Measurements from ENCODE around the gene NFASC.

Gene NFASC

GRCh38 chr1:205009670-205010069 is 139.0 kb downstream of the NFASC start:
- no peak overlapping the region for H3K9ac ChIP-seq (ENCODE audit: low read length)
- no peak overlapping the region for H3K4me3 ChIP-seq (ENCODE audit: low read depth, low read length)
- no peak overlapping the region for H3K27ac ChIP-seq (ENCODE audit: low read depth, low read length)
- H3K4me1 ChIP-seq (ENCODE audit: control insufficient read depth, insufficient read depth, low read length): peaks cover 28% of the 10 kb centered on the region
- H3K27me3 ChIP-seq (ENCODE audit: control insufficient read depth, insufficient read depth, low read length): peaks cover 49% of the 10 kb centered on the region; the same call in 1 of the 2 replicates
- H3K9me3 ChIP-seq (ENCODE audit: control insufficient read depth, insufficient read depth, low read depth, low read length): no peaks in the 10 kb centered on the region
- H3K36me3 ChIP-seq (ENCODE audit: control insufficient read depth, insufficient read depth, low read length): no peaks in the 10 kb centered on the region

GRCh38 chr1:205012391-205013140 is 141.9 kb downstream of the NFASC start:
- H3K27ac ChIP-seq (ENCODE audit: low read depth, low read length): no peak overlapping the region
- peaks cover 28% of the 10 kb centered on the region for H3K4me1 ChIP-seq (ENCODE audit: control insufficient read depth, insufficient read depth, low read length)
- H3K9me3 ChIP-seq (ENCODE audit: control insufficient read depth, insufficient read depth, low read depth, low read length): no peaks in the 10 kb centered on the region
- no peak overlapping the region for H3K9ac ChIP-seq (ENCODE audit: low read length)
- no peaks in the 10 kb centered on the region for H3K36me3 ChIP-seq (ENCODE audit: control insufficient read depth, insufficient read depth, low read length)
- no peak overlapping the region for H3K4me3 ChIP-seq (ENCODE audit: low read depth, low read length)
- peaks cover 28% of the 10 kb centered on the region; the same call in 1 of the 2 replicates for H3K27me3 ChIP-seq (ENCODE audit: control insufficient read depth, insufficient read depth, low read length)

GRCh38 chr1:205013683-205014367 is 143.2 kb downstream of the NFASC start:
- no peak overlapping the region for H3K27ac ChIP-seq (ENCODE audit: low read depth, low read length)
- H3K4me3 ChIP-seq (ENCODE audit: low read depth, low read length): no peak overlapping the region
- peaks cover 27% of the 10 kb centered on the region; the same call in 1 of the 2 replicates for H3K27me3 ChIP-seq (ENCODE audit: control insufficient read depth, insufficient read depth, low read length)
- no peak overlapping the region for H3K9ac ChIP-seq (ENCODE audit: low read length)
- H3K9me3 ChIP-seq (ENCODE audit: control insufficient read depth, insufficient read depth, low read depth, low read length): no peaks in the 10 kb centered on the region
- H3K36me3 ChIP-seq (ENCODE audit: control insufficient read depth, insufficient read depth, low read length): no peaks in the 10 kb centered on the region
- H3K4me1 ChIP-seq (ENCODE audit: control insufficient read depth, insufficient read depth, low read length): peaks cover 28% of the 10 kb centered on the region

DNA sequence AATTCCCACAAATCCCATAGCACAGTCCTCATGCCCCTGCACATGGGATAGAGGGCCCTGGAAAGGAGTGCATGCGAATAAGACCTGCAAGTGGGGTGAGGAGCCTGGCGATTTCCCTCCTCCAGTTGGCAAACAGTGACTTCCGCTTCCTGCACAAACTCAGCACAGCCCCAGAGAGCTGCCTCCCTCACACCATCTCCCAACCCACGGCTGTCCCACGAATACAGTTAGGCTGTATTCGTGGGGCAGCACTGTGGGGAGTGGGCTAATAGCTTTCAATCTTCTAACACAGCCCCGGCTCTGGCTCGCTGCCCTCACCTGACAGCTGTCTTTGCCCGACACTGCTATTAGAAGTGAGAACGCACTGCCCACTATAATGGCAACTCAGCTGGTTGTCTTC is 144.1 kb downstream of the NFASC start:
- H3K4me1 ChIP-seq (ENCODE audit: control insufficient read depth, insufficient read depth, low read length): peaks cover 28% of the 10 kb centered on the region
- no peak overlapping the region for H3K9ac ChIP-seq (ENCODE audit: low read length)
- no peaks in the 10 kb centered on the region for H3K36me3 ChIP-seq (ENCODE audit: control insufficient read depth, insufficient read depth, low read length)
- no peak overlapping the region for H3K4me3 ChIP-seq (ENCODE audit: low read depth, low read length)
- H3K27me3 ChIP-seq (ENCODE audit: control insufficient read depth, insufficient read depth, low read length): peaks cover 36% of the 10 kb centered on the region
- H3K27ac ChIP-seq (ENCODE audit: low read depth, low read length): no peak overlapping the region
- no peaks in the 10 kb centered on the region for H3K9me3 ChIP-seq (ENCODE audit: control insufficient read depth, insufficient read depth, low read depth, low read length)

DNA sequence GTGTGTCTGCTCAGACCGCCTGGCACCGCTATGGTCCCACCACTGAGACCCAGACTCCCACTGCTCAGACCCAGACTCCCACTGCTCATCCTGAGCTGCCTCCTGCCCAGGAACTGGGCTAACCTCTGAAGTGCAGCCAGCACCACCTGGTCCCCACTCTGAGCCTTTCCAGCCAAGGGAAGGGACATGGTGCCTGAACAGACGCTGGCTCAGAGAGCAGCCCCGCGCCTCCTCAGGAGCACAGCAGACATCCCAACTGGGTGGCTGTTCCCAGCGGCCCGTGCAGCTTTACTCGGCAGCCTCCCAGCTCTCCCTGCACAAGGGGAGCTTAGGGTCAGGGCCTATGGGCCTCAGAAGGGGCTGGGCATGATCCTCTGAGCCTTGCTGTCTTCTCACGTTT is 144.6 kb downstream of the NFASC start:
- H3K27me3 ChIP-seq (ENCODE audit: control insufficient read depth, insufficient read depth, low read length): peaks cover 40% of the 10 kb centered on the region
- H3K4me1 ChIP-seq (ENCODE audit: control insufficient read depth, insufficient read depth, low read length): peaks cover 28% of the 10 kb centered on the region
- no peaks in the 10 kb centered on the region for H3K9me3 ChIP-seq (ENCODE audit: control insufficient read depth, insufficient read depth, low read depth, low read length)
- H3K36me3 ChIP-seq (ENCODE audit: control insufficient read depth, insufficient read depth, low read length): no peaks in the 10 kb centered on the region
- no peak overlapping the region for H3K27ac ChIP-seq (ENCODE audit: low read depth, low read length)
- H3K4me3 ChIP-seq (ENCODE audit: low read depth, low read length): no peak overlapping the region
- H3K9ac ChIP-seq (ENCODE audit: low read length): no peak overlapping the region

DNA sequence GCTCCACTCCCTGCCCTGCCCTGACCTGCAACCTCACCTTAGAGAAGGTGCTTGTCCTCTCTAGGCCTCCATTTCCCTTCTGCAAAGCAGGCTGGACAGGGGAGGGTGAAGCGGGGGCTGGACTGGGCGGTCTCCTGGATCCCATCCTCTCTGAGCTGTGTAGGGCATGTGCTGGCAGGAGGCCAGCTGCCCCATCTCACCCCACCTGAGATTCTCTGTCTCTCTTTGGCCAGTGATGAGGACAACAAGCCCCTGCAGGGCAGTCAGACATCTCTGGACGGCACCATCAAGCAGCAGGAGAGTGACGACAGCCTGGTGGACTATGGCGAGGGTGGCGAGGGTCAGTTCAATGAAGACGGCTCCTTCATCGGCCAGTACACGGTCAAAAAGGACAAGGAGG is 145.4 kb downstream of the NFASC start:
- no peak overlapping the region for H3K27ac ChIP-seq (ENCODE audit: low read depth, low read length)
- H3K27me3 ChIP-seq (ENCODE audit: control insufficient read depth, insufficient read depth, low read length): peaks cover 49% of the 10 kb centered on the region
- H3K9me3 ChIP-seq (ENCODE audit: control insufficient read depth, insufficient read depth, low read depth, low read length): no peaks in the 10 kb centered on the region
- no peak overlapping the region for H3K9ac ChIP-seq (ENCODE audit: low read length)
- H3K36me3 ChIP-seq (ENCODE audit: control insufficient read depth, insufficient read depth, low read length): no peaks in the 10 kb centered on the region
- no peak overlapping the region for H3K4me3 ChIP-seq (ENCODE audit: low read depth, low read length)
- H3K4me1 ChIP-seq (ENCODE audit: control insufficient read depth, insufficient read depth, low read length): peaks cover 28% of the 10 kb centered on the region

- Histone ChIP-seq H3K9me3 (ENCODE audit: control insufficient read depth, insufficient read depth, low read depth, low read length) (no peaks in the 10 kb centered on the region), H3K4me1 (ENCODE audit: control insufficient read depth, insufficient read depth, low read length) (peaks cover 28% of the 10 kb centered on the region), H3K36me3 (ENCODE audit: control insufficient read depth, insufficient read depth, low read length) (no peaks in the 10 kb centered on the region), H3K27me3 (ENCODE audit: control insufficient read depth, insufficient read depth, low read length) (peaks cover 50% of the 10 kb centered on the region), H3K9ac (ENCODE audit: low read length) (no peak overlapping the region), H3K27ac (ENCODE audit: low read depth, low read length) (no peak overlapping the region), H3K4me3 (ENCODE audit: low read depth, low read length) (no peak overlapping the region)
These were observed 145.9 kb downstream of the NFASC start for GRCh38 chr1:205016584-205016983.

GRCh38 chr1:205017001-205017400 is 146.3 kb downstream of the NFASC start:
- H3K27ac ChIP-seq (ENCODE audit: low read depth, low read length): no peak overlapping the region
- H3K9me3 ChIP-seq (ENCODE audit: control insufficient read depth, insufficient read depth, low read depth, low read length): no peaks in the 10 kb centered on the region
- no peak overlapping the region for H3K4me3 ChIP-seq (ENCODE audit: low read depth, low read length)
- H3K4me1 ChIP-seq (ENCODE audit: control insufficient read depth, insufficient read depth, low read length): peaks cover 27% of the 10 kb centered on the region
- H3K27me3 ChIP-seq (ENCODE audit: control insufficient read depth, insufficient read depth, low read length): peaks cover 55% of the 10 kb centered on the region
- no peak overlapping the region for H3K9ac ChIP-seq (ENCODE audit: low read length)
- no peaks in the 10 kb centered on the region for H3K36me3 ChIP-seq (ENCODE audit: control insufficient read depth, insufficient read depth, low read length)

GRCh38 chr1:205017766-205018165 is 147.1 kb downstream of the NFASC start:
- Histone ChIP-seq H3K27me3 (ENCODE audit: control insufficient read depth, insufficient read depth, low read length) (peaks cover 56% of the 10 kb centered on the region), H3K4me3 (ENCODE audit: low read depth, low read length) (no peak overlapping the region), H3K9me3 (ENCODE audit: control insufficient read depth, insufficient read depth, low read depth, low read length) (no peaks in the 10 kb centered on the region), H3K9ac (ENCODE audit: low read length) (no peak overlapping the region), H3K36me3 (ENCODE audit: control insufficient read depth, insufficient read depth, low read length) (no peaks in the 10 kb centered on the region), H3K27ac (ENCODE audit: low read depth, low read length) (no peak overlapping the region), H3K4me1 (ENCODE audit: control insufficient read depth, insufficient read depth, low read length) (peaks cover 19% of the 10 kb centered on the region)

DNA sequence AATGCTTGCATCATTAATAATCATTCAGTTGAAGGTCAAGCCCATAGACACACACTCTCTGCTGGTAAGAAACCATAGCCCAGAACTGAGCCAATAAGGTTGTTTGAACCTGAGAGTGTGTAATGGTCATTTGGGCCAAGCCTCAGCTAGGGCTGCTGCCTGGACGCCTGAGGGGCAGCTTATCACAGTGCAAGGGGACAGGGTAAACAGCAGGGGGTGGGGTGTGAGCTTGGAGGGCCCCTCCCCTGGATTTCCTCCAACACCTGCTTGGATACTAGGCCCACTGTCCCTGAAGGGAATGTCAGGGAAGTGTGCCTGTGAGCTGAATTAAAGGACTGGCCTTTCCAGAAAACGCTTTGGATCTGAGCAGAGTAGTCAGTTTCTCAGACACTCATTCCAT is 147.7 kb downstream of the NFASC start:
- H3K27ac ChIP-seq (ENCODE audit: low read depth, low read length): no peak overlapping the region
- no peak overlapping the region for H3K4me3 ChIP-seq (ENCODE audit: low read depth, low read length)
- peaks cover 56% of the 10 kb centered on the region for H3K27me3 ChIP-seq (ENCODE audit: control insufficient read depth, insufficient read depth, low read length)
- no peak overlapping the region for H3K9ac ChIP-seq (ENCODE audit: low read length)
- peaks cover 13% of the 10 kb centered on the region for H3K4me1 ChIP-seq (ENCODE audit: control insufficient read depth, insufficient read depth, low read length)
- H3K9me3 ChIP-seq (ENCODE audit: control insufficient read depth, insufficient read depth, low read depth, low read length): no peaks in the 10 kb centered on the region
- H3K36me3 ChIP-seq (ENCODE audit: control insufficient read depth, insufficient read depth, low read length): no peaks in the 10 kb centered on the region

DNA sequence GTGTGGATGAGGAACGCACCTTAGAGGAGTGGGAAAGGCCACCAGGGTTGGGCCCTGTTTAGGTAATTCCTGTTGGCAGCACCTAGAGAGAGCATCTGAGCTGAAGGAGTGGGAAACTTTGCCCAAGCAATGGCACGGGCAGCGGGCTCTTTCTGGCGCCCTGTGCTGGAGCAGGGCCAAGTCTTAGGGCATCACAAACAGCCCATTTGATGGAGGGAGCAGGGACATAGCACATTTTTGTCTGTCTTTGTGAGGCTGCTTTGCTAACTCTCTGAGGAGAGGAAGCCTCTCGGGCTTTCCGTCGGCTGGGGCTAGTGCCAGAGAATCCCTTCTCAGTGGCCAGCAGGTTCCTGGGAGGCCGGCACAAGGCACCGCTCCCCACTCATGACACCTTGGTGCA is 149.8 kb downstream of the NFASC start:
- no peaks in the 10 kb centered on the region for H3K36me3 ChIP-seq (ENCODE audit: control insufficient read depth, insufficient read depth, low read length)
- peaks cover 70% of the 10 kb centered on the region for H3K27me3 ChIP-seq (ENCODE audit: control insufficient read depth, insufficient read depth, low read length)
- no peaks in the 10 kb centered on the region for H3K4me1 ChIP-seq (ENCODE audit: control insufficient read depth, insufficient read depth, low read length)
- no peak overlapping the region for H3K9ac ChIP-seq (ENCODE audit: low read length)
- H3K27ac ChIP-seq (ENCODE audit: low read depth, low read length): no peak overlapping the region
- H3K9me3 ChIP-seq (ENCODE audit: control insufficient read depth, insufficient read depth, low read depth, low read length): no peaks in the 10 kb centered on the region
- no peak overlapping the region for H3K4me3 ChIP-seq (ENCODE audit: low read depth, low read length)

Data from HUES6 (cell line).